DMS53 (cell line): ENCODE results near the gene CCDC185.

Source experiments
- DNase-seq: peaks from one replicate; lab custom pipeline; 2025; lab: John Stamatoyannopoulos, UW

Gene CCDC185

DNA sequence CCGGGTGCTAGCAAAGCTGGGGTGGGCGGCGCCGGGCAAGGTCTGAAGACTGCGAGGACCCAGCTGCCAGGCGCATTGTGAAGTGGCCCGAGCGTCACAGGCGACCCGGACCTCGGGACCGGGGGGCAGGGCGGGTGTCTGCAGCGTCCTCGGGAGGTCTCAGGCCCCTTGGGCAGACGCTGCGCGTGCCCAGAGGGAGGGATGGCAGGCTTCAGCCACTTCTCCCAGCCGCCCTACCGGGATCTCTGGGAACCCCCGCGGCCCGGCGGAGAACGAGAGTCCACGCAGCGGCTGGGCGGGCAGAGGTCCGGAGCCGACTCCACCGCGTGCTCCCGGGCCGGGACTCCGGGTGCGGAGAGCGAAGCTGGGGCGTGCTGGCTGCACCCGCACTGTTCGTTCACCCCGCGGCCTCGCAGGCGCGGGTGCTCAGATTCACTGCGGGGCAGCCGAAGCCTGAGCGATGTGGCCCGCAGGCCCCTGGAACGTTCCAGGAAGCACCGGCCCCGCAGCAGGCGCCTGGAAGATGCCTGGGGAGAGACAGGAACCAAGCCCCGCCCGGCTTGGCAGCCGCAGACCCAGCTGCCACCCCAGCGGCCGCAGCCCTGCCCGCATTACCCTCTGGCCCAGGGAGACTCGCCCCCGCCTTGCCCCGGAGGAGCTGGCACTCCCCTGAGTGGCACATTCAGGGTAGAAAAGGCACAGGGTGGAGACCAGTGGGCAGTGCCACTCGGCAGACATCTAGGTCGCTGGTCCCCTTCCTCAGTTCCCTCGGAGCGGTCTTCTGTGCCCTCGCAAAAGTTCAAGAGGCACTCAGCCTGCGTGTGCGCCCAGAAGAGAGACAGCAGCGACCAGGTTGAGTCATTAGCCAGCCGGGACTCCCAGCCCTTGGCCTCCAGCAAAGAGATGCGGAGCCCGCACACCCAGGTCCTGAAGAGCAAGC is at the start of gene CCDC185:
Gene CCDC185, plus strand, starts transcription at position 141 of the 940 bp plus-strand sequence. Its CDS starts 61 bp downstream, at position 202.
- DNase-seq, result peak; percentile 70

- DNase-seq, result no peak
Measured at GRCh38 chr1:223343692-223344091, 49.5 kb upstream of the CCDC185 start.

DNA sequence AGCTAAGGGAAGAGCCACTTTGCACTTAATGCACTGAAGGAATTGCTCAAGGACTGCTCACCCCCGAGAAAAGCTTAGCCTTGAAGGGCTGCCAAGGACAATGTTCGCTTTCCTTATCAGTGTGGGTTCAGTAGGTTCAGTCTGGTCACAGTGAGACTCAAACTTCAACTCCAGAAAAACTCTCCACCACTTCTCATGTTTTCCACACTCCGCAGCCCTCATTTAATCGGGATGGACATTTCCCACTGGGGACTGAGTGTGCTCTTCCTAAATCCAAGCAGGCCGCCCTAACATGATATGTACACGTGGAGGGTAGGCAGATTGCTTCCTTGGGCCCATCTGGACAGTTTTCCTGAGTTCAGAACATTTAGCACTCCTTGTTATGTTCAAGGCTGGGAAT is 48.7 kb upstream of the CCDC185 start:
- no peak for DNase-seq

DNA sequence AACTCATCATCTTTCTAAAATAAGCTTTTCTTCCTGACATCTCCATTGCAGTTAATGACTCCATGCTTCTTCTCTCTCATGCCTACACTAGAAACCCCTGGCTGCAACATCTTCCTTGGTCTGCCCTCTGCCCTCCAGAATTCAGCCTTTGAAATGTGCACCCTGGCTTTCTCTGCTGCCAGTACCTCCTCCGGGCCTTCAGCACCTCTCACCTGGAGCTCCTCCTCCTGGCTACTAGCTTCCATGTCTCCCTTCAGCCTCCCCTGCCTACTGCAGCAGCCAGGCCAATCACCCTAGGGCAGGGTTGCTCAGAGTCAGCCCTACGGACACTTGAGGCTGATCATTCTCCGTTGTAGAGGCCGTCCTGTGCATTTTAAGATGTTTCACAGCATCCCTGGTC is 47.5 kb upstream of the CCDC185 start:
- peak; percentile 8 for DNase-seq

- DNase-seq, result no peak
Measured at GRCh38 chr1:223346311-223346710, 46.9 kb upstream of the CCDC185 start.

DNA sequence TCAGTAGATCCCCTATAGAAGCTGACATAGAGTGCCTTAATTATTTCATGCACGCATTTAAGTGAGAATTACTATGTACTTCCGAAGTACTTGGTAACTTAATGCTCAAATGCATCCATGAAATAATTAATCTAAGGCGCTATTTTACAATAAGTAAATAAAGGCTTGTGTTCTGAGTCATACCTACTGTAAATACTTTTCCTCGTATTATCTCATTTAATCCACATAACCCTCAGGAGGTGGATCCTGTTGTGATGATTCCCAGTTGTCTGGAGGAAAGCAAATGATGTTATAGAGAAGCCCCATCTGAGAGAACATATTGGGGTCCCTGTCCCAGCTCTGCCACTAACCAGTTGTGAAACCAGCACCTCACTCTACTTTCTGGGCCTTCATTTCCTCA is 45.6 kb upstream of the CCDC185 start:
- DNase-seq, result no peak

DNA sequence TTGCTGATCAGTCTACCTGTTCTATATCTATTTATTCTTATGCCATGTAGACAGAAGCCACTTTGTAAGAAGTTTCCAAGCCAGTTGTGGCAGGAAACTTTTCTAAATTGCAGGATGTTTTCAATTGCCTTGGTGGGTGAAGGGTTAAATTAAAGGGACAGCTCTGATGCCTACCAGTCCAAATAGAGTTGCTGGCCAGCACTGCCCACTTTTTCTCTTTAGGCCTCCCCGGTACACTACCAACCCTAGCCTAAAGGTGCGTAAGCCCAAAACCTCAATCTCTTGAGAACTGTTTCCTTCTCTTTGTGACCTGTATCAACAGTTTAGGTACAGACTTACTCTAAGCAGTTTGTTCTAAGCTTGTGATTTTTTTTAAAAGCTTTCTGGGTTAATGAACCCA is 44.8 kb upstream of the CCDC185 start:
- no peak for DNase-seq

GRCh38 chr1:223349241-223349640 is 44.0 kb upstream of the CCDC185 start:
- no peak for DNase-seq

GRCh38 chr1:223350361-223350908 is 42.8 kb upstream of the CCDC185 start:
- DNase-seq, result no peak

DNA sequence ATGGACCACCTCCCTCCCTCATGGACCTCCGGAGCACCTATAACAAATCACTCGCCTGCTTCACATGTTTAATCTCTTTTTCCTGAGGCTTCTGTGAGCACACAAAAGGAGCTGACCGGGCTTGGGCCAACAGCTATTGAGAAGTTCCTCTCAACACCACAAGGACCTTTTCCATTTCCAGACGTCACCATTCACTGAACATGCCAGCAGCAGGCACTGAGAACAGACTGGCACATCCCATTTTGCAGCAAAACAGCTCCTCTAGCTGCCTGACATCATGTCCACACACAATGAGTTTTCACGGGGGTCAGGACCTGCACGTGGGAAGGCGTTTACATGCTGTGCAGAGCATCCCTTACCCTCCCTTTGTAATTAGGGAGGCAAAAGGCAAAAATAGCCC is 40.3 kb upstream of the CCDC185 start:
- no peak for DNase-seq

DNA sequence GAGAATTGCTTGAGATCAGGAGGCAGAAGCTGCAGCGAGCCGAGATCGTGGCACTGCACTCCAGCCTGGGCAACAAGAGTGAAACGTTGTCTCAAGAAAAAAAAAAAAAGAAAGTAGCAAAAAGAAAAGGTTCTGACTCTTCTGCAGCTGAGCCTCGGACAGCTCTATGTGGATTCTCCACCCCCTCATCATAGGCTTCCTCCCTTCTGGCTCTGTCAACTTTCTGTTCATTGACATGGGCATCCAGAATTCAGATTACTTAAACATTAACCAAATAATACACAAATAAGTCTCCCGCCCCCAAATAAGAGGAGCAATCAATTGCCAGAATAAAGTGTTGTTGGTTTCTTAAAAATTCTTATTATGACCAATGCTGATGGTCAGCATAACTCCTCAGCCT is 39.3 kb upstream of the CCDC185 start:
- no peak for DNase-seq

- DNase-seq, result no peak
Measured at GRCh38 chr1:223355699-223356098, 37.5 kb upstream of the CCDC185 start.

DNA sequence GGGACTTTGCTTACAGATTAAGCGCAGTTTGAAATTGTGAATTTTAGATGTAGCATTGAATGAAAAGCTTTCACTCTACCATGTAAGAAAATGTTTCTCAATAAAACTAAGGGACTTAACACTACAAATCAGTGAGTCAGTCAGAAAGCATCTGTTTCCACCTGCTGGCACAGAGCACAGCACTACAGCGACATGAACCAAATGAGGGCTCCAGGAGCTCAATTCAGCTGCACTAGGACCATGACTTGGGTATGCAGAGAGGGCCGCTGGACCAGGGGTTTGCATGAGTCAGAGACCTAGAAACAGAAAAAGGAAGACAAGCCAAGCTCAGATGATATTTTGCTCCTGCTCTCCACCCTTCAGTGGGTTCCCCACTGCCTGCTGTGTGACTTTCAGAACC is 34.4 kb upstream of the CCDC185 start:
- DNase-seq, result peak; percentile 25

GRCh38 chr1:223363057-223363855 is 30.0 kb upstream of the CCDC185 start:
- peak; percentile 66 for DNase-seq

GRCh38 chr1:223363856-223364684 is 29.1 kb upstream of the CCDC185 start, which contains the start of gene SUSD4:
Gene SUSD4 (minus strand): TSS chr1:223364176. CDS start chr1:223363425, 751 bp downstream.
- peak; percentile 94 for DNase-seq

DNA sequence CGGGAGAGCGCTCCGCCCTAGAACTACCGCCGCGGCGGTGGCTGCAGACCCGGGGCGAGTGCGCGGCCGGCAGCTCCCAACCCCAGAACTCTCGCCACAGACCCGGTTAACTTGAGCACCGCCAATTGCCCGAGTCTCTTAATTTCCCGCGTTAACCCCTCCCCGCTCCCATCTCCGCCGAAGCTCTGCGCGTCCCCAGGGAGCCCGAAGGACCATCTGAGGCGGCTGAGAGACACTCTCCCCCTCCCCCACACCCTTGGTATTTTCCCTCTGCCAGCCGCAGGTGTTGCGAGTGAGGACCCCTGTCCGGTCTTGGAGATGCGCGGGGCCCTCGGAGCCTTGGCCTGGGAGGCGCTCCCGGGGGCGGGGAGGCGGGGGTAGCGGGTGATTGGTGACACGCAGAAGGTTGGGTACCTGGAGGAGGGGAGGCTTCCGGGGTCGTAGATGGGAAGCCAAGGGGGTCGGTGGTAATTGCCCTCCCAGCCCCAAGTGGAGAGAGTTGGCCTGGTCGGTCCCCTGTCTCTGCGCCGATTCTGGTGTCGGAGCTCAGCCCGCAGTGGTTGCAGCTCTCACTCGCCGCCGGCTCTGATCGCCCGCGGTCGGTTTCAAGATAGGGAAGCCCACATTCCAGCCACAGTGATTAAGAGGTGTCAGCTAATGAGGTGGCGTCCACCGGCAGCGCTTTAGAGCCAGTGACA is 28.4 kb upstream of the CCDC185 start:
- DNase-seq, result peak; percentile 57

DNA sequence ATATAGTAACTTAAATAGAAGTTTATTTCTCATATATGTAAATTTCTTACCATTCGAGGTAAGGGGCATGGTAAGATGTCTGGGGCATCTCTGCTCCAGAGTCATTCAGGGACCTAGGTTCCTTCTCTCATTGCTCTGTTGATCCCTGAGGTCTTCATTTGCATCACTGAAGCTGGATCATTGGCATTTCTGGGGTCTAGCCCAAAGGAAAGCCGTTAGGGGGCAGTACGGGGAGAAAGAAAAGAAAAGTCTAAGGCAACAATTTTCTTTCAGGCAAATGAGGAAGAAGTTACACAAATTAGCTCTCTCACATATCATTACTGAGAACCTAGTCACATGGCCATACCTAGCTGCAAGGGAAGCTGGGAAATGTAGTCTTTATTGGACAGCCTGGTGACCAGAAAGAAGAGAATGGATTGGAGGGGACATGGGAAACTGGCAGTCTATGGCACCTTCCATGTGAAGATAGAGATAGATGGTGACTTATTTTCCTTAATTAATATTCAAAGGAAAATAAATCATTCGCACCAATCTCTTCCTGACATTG is 19.1 kb upstream of the CCDC185 start:
- no peak for DNase-seq

GRCh38 chr1:223378754-223379153 is 14.5 kb upstream of the CCDC185 start:
- peak; percentile 42 for DNase-seq

DNA sequence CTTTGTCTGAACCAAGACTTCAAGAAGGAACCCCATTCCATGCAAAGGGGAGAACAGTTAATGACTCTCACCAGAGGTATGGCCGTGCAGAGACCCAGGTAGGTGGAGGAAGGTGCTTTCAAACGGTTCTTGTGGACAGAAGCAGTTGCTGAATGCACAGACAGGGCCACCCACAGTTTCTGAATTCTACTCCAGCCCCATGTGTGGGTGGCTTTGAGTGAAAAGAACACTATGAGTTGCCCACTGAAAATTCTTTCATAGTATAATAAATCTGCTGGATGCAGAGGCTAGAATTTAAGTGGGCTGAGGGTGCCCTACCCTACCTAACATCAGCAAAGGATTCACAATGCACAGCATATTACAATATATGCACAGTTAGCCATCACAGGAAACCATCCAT is 7.2 kb upstream of the CCDC185 start:
- no peak for DNase-seq

GRCh38 chr1:223390618-223391017 is 2.6 kb upstream of the CCDC185 start:
- DNase-seq, result no peak

- peak; percentile 58 for DNase-seq
Measured at GRCh38 chr1:223394242-223394641, 1.0 kb downstream of the CCDC185 start.
